GM21529 (cell line): ENCODE data around the gene CNN3.

Experiments used
- ATAC-seq: cut with Tn5 transposase; IDR thresholded peaks from one replicate; pipeline ENCODE4 v1.9.1; 2021; ENCODE audit not compliant: unreplicated experiment

CNN3 gene

GRCh38 chr1:94925004-94925403 is 1.9 kb downstream of the CNN3 start:
- no peak for ATAC-seq

GRCh38 chr1:94922761-94923331 is 4.1 kb downstream of the CNN3 start:
- no peak for ATAC-seq

GRCh38 chr1:94921977-94922376 is 4.9 kb downstream of the CNN3 start:
- ATAC-seq, result no peak

- ATAC-seq, result no peak
These were observed 6.8 kb downstream of the CNN3 start for GRCh38 chr1:94920061-94920460.

- no peak for ATAC-seq
These were observed 7.5 kb downstream of the CNN3 start for GRCh38 chr1:94919241-94920030.

- ATAC-seq, result no peak
These were observed 9.7 kb downstream of the CNN3 start for GRCh38 chr1:94917251-94917650.

GRCh38 chr1:94912263-94913184 is 14.4 kb downstream of the CNN3 start:
- no peak for ATAC-seq

GRCh38 chr1:94909486-94909885 is 17.4 kb downstream of the CNN3 start:
- ATAC-seq, result no peak

- ATAC-seq, result no peak
These were observed 17.9 kb downstream of the CNN3 start for GRCh38 chr1:94908965-94909364.

GRCh38 chr1:94908190-94908589 is 18.7 kb downstream of the CNN3 start:
- ATAC-seq, result no peak

GRCh38 chr1:94907136-94907535 is 19.8 kb downstream of the CNN3 start:
- ATAC-seq, result no peak

GRCh38 chr1:94906382-94906781 is 20.5 kb downstream of the CNN3 start:
- ATAC-seq, result no peak

GRCh38 chr1:94905207-94905606 is 21.7 kb downstream of the CNN3 start:
- no peak for ATAC-seq

GRCh38 chr1:94903280-94904009 is 23.5 kb downstream of the CNN3 start:
- ATAC-seq, result no peak

GRCh38 chr1:94901841-94902240 is 25.1 kb downstream of the CNN3 start:
- no peak for ATAC-seq

- ATAC-seq, result no peak
These were observed 27.2 kb downstream of the CNN3 start for GRCh38 chr1:94899756-94900155.

- no peak for ATAC-seq
These were observed 28.2 kb downstream of the CNN3 start for GRCh38 chr1:94898491-94899385.

- no peak for ATAC-seq
These were observed 31.4 kb downstream of the CNN3 start for GRCh38 chr1:94895518-94895917.

GRCh38 chr1:94894630-94895029 is 32.3 kb downstream of the CNN3 start:
- no peak for ATAC-seq
